ENCODE results near the gene USP13.
A peak's percentile ranks its signal among the peaks of the same experiment; 100 is the strongest.
"Not testable (repeated sequence)": the region's sequence is repeated elsewhere in the genome, so short reads cannot be mapped to it uniquely, and the experiment has no call there.

Gene USP13

GRCh38 chr3:179652447-179653095, at the start of gene USP13:
Gene USP13, plus strand, starts transcription at chr3:179653040. Its CDS starts 186 bp downstream, at chr3:179653226.
- peak; percentile 79 for DNase-seq

- DNase-seq = no peak
Measured at GRCh38 chr3:179603321-179603720, 49.5 kb upstream of the USP13 start.

- DNase-seq = peak; percentile 39
Measured at GRCh38 chr3:179603831-179604230, 49.0 kb upstream of the USP13 start.

GRCh38 chr3:179604321-179605078, 48.3 kb upstream of the USP13 start, which contains the start of the genes MRPL47 and NDUFB5:
Gene MRPL47, minus strand, starts transcription at chr3:179604638. Its CDS starts 14 bp downstream, at chr3:179604624.
Gene NDUFB5, plus strand, starts transcription at chr3:179604794. Its CDS starts 22 bp downstream, at chr3:179604816.
- DNase-seq = peak; percentile 99

GRCh38 chr3:179606534-179607085, 46.2 kb upstream of the USP13 start:
- DNase-seq = no peak

- peak; percentile 64 for DNase-seq
Measured at GRCh38 chr3:179608931-179609720, 43.7 kb upstream of the USP13 start.

- no peak for DNase-seq
Measured at GRCh38 chr3:179610066-179610465, 42.8 kb upstream of the USP13 start.

- DNase-seq = no peak
Measured at GRCh38 chr3:179613807-179614206, 39.0 kb upstream of the USP13 start.

GRCh38 chr3:179615458-179616173, 37.2 kb upstream of the USP13 start:
- DNase-seq = peak; percentile 73

- DNase-seq = no peak
Measured at GRCh38 chr3:179622023-179622422, 30.8 kb upstream of the USP13 start.

- DNase-seq = no peak
Measured at GRCh38 chr3:179624451-179624850, 28.4 kb upstream of the USP13 start.

GRCh38 chr3:179630753-179631451, 21.9 kb upstream of the USP13 start:
- DNase-seq = no peak

GRCh38 chr3:179640469-179640868, 12.4 kb upstream of the USP13 start:
- DNase-seq = no peak

GRCh38 chr3:179642871-179643270, 10.0 kb upstream of the USP13 start:
- no peak for DNase-seq

GRCh38 chr3:179643837-179644236, 9.0 kb upstream of the USP13 start:
- not testable (repeated sequence) for DNase-seq

- no peak for DNase-seq
Measured at GRCh38 chr3:179646177-179646576, 6.7 kb upstream of the USP13 start.

- DNase-seq = no peak
Measured at GRCh38 chr3:179651687-179652446, 973 bp upstream of the USP13 start.

- DNase-seq = peak; percentile 81
Measured at GRCh38 chr3:179653096-179653797, 407 bp downstream of the USP13 start.

- DNase-seq = no peak
Measured at GRCh38 chr3:179655236-179655635, 2.4 kb downstream of the USP13 start.

GRCh38 chr3:179658606-179659005, 5.8 kb downstream of the USP13 start:
- no peak for DNase-seq

All from hematopoietic multipotent progenitor cell treated with erythropoietin and hydrocortisone succinate and interleukin-3 and kit ligand, for 6 days (in vitro differentiated cells).